NCI-H2107 treated with DMSO at 0.1 percent for 48 hours (cell line): Measurements from ENCODE around the gene OR13J1.
"Not testable (repeated sequence)": the region's sequence is repeated elsewhere in the genome, so short reads cannot be mapped to it uniquely, and the experiment has no call there.

Experiments
- DNase-seq: peaks from one replicate; lab custom pipeline; 2025; ENCODE audit not compliant: unreplicated experiment; lab: John Stamatoyannopoulos, UW

OR13J1 gene, protein sequence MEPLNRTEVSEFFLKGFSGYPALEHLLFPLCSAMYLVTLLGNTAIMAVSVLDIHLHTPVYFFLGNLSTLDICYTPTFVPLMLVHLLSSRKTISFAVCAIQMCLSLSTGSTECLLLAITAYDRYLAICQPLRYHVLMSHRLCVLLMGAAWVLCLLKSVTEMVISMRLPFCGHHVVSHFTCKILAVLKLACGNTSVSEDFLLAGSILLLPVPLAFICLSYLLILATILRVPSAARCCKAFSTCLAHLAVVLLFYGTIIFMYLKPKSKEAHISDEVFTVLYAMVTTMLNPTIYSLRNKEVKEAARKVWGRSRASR

GRCh38 chr9:35870351-35870923 is at the start of gene OR13J1:
Gene OR13J1, minus strand, starts transcription at chr9:35870401. Its CDS starts 0 bp downstream, at chr9:35870401.
- DNase-seq: no peak

DNA sequence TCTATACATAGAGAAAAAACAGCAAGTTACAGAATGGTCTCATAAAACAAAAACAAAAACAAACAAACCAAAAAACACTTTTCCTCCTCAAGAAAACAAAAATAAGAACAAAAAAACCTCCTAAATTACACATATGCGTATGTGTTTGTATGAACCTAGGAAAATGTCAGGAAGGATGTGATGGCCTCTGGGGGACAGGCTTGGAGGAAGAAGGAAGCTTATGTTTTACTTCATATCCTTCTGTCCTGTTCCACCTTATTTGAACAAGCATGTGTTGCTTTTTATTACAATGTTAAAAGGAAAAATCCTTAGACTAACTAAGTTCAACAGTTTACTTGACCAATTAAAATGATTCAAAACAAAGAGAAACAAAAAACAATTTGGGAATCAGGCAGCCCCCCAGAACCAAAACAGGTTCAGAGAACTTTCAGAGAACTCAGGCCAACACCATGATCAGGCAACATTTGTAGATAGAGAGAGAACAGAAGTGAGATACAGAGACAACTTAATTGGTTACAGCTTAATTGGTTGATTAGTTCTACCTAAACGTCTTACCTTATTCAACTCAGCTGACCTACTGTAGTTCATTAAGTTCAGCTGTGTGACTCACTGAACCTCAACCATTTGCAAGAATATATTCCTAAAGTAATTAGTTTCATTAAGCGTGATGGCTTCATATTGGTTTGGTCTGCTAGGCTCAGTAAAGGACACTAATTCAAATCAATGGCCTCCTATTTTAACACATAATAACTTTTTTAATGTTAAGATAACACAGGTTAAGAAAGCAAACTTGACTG is 49.2 kb upstream of the OR13J1 start:
- no peak for DNase-seq

DNA sequence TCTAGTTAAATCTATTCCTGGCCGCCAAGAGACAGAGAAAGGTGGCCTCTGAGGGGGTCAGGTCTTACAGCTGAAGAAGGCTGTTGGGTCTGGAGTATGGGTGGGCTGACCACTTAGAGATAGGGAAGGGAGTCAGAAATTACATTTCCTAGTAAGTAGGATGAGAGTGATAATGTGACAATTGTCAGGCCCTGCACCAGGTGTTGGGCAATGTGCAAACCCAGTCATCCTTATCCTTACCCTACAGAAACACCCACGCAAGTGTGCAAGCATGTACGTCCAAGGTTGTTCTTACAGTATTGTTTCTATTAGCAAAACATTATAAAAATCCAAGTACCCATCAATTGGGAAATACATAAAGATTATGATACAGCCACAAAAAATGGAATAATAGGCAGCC is 48.6 kb upstream of the OR13J1 start:
- DNase-seq: no peak

GRCh38 chr9:35917261-35917660 is 47.1 kb upstream of the OR13J1 start:
- no peak for DNase-seq

- no peak for DNase-seq
These were observed 45.6 kb upstream of the OR13J1 start for GRCh38 chr9:35915681-35916294.

DNA sequence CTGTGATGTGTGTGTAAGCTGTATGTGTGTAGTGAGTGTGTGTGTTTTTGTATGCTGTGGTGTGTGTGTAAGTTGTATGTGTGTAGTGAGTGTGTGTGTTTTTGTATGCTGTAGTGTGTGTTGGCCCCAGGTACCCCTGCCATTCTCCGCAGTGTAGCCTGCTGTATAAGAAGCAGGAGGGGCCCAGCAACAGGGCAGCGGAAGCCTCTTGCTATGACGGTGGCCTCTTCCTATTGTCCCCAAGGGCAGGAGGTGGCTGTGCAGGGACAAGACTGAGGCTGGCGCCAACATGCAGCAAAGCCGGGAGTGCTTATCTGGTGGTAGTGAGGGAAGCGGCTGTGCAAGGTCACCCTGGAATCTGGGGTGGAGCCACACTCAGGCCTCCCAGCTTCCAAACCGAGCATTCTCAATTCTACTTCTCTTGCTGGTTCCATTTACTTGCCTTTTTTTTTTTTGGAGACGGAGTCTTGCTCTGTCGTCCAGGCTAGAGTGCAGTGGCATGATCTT is 44.2 kb upstream of the OR13J1 start:
- no peak for DNase-seq

- not testable (repeated sequence) for DNase-seq
These were observed 43.2 kb upstream of the OR13J1 start for GRCh38 chr9:35913429-35913828.

DNA sequence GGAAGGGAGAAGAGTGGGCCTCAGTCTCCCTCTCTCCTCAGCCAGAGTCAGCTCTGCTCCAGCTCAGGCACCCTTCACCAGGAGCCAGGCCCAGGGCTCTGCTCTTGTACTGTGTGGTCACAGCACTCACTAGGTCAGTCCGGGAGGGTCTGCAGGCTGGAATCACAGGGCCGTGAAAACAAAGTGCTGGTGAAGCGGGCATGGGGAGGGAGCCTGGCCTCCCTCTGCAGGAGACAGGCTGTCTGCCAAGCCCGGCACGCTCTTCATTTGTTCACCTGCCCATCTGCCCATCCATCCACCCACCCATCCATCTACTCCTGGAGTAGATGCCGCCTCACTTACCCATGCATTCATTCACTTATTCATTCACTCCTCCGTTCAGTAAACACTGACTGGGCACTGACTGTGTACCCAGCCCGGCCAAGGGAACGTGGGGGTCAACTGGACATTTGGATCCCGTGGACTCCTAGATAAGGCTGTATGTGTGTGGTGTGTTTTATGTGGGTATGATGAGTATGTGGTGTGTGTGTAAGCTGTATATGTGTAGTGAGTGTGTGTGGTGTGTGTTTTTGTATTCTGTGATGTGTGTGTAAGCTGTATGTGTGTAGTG is 42.7 kb upstream of the OR13J1 start:
- no peak for DNase-seq

DNA sequence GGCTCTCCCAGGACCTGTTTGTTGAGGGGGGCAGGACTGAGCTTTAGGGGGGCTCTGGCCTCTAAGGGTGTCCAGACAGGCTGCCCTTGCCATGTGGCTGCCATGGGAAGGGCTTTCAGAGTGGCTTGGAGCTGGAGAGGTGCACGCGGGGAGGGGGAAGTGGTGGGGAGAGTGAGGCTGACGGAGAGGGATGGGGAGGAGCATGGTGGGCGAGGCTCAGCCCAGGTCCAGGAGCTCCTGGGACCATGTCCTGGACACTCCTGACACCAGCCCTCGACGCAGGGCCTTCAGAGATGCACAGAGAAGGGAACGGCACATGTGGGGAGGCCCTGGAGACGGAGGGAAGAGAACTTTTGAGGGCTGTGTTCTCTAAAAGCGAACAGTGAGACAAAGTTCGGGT is 41.5 kb upstream of the OR13J1 start:
- no peak for DNase-seq

DNA sequence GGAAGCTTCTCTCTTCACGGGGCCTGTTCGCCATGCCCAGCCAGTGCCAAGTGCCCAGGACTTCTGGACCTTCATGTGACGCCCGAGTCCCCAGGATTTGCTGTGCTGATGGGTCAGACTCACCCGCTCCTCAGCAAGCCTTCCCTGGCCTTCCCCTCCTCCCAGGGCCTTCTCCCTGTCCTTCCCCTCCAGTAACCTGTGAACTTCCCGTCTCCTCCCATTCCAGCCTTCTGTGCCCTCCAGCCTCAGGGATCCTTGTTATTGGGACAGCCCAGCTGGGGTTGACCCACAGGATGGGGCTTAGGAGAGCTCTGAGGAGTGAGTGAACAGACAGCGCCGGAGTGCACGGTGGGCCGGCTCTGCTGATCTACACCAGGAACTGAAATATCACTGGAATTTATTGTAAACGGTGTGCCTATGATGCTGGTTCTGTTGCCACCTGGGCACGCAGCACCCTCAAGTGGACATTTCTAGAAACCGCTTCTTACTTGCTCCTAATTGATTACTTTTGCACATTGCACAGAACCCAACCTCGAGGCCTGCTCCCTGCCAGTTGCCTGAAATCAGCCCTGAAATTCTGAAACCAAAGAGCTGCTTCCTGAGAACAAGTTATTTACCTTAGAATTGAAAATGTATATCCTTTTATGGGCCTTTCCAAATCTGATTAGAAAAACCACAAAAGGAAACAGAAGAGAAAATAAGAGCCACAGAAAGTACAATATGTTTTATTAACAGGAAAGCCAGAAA is 40.6 kb upstream of the OR13J1 start:
- DNase-seq: peak; percentile 53

GRCh38 chr9:35909687-35910612 is 39.7 kb upstream of the OR13J1 start:
- no peak for DNase-seq

DNA sequence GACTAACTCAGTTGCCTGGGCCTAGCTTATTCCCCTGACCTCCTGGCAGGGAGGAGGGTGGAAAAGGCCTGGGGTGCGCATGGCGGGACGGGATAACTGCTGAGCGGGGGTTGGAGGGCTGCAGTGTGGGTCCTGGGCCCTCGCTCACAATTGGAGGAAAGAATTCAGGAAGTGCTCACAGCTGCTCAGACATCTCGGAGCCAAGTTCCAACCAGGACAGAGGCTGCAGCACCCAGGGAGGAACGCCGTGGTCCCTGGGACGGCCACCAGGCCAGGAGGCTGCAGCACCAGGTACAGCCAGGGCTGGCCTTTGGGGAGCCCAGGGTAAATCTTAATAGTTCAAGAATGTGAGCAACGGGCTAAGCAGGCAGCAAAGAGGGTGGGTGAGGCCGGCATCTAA is 39.1 kb upstream of the OR13J1 start, which contains the start of gene SPAAR:
Gene SPAAR, plus strand, starts transcription at position 217 of the 400 bp plus-strand sequence. CDS start 974 bp downstream, outside the sequence.
- DNase-seq: no peak

- no peak for DNase-seq
These were observed 38.4 kb upstream of the OR13J1 start for GRCh38 chr9:35908504-35909125.

DNA sequence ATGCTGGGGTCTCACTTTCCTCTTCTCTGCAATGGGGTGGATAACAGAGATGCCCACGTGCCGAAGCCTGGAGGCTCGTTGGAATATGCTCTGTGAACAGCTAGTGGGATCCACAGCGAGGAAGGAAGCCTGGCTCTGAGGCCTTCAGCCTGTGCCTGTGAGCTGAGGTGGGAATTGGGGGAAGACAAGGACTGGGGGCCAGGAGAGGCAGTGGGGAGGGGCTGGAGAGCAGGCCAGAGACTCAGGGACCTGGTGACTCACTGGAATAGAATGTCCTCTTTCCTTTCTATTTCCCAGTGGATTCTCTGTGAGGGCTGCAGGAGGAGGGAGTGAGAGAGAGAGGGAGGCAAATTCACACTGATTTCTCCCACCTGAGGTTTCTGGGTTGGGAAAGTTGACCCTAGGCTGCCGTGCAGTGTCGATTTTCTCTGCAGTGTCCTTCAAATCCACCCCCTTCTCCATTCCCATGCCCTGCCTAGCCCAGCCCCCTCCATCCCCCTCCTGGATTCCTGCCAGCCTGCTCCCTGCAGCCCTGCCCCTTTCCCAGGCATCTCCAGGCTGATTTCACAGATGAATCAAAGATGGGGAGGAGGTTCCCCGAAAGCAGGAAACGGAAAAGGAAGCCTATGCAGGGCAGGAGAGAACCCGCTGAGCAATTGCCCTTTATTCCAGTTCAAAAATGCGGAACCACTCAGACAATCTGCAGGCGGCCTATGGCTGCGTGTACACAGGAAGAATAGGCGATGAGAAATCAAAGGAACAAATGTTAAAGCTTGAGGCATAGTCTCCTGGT is 37.7 kb upstream of the OR13J1 start:
- DNase-seq: peak; percentile 48

GRCh38 chr9:35906923-35907699 is 36.9 kb upstream of the OR13J1 start:
- DNase-seq: no peak

GRCh38 chr9:35905912-35906679 is 35.9 kb upstream of the OR13J1 start, which contains the start of gene HRCT1:
Gene HRCT1, plus strand, starts transcription at chr9:35906202. Its CDS starts 86 bp downstream, at chr9:35906288.
- peak; percentile 51 for DNase-seq
